Fibroblast of pulmonary artery (primary cell): ENCODE results near the gene BFSP2.
"Not testable (repeated sequence)": the region's sequence is repeated elsewhere in the genome, so short reads cannot be mapped to it uniquely, and the experiment has no call there.

Experiments used
- DNase-seq: peaks from one replicate; pipeline ENCODE4 v3.0.0-alpha.2; 2010; ENCODE audit warnings: low read depth
- H3K4me3 ChIP-seq: replicated peaks from 2 replicates; pipeline ENCODE4 v1.5.1; 2011; ENCODE audit warnings: low read depth, mild to moderate bottlenecking, control low read depth, low read length, moderate library complexity
- CTCF ChIP-seq: IDR thresholded peaks from 2 replicates; pipeline ENCODE4 v1.5.1; 2011; ENCODE audit warnings: mild to moderate bottlenecking, control low read depth, low read length, inconsistent platforms; ENCODE audit errors: missing control alignments

Gene BFSP2

DNA sequence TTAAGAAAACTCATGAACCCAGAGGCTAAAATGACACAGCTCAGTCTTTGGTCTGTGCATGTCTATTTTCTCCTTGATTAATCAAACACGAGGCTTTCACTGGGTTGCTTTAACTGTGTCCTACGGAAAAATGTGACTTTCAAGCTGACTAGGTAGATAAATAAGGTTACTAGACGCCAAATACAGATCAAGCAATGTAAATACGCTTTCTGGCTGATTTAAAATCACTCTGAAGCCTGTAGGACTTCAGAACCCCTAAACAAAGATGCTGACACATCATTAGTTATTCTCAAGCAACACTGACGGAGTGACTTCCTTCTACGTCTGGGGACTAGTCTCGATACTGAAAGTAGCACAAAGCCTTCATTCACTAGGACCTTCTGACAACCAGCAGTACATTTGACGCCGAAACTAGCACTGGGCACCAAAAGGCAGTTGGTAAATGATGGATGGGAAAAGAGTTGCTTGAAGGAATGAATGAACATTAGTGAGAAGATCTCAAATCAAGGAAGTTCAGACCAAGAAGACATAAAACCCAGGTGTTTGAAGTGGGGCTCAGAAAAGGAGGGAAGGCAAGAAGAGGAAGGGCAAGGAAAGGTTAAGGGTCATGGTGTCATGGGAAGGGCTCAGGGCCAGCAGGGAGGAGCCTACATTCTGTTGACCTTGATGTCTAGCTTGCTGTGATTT, 106.5 kb downstream of the BFSP2 start:
- no peak for TF ChIP-seq CTCF
- no peak overlapping the region for H3K4me3 ChIP-seq
- DNase-seq, result no peak

DNA sequence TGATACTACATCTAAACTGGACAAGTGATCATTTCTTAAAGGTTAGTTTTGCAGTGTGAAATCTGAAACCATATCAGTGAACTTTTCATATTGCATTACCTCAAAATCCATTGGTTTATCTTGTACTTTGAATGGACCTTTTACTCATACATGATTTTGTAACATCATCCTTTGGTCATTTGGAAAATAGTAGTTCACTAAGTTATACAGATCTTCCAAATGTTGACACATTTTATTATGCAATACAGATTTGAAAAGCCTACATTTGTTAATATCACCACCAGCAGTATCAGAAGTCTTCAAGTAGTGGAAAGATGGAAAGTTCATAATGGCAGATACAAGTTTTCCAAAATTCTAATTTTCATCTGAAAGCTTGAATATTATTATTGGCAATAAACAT, 109.6 kb downstream of the BFSP2 start:
- DNase-seq, result peak; percentile 38
- no peak for TF ChIP-seq CTCF
- H3K4me3 ChIP-seq, result no peak overlapping the region

GRCh38 chr3:133512416-133513089, 112.7 kb downstream of the BFSP2 start:
- TF ChIP-seq CTCF, result no peak
- H3K4me3 ChIP-seq, result no peak overlapping the region
- DNase-seq, result no peak

GRCh38 chr3:133514418-133514817, 114.6 kb downstream of the BFSP2 start:
- DNase-seq, result no peak
- no peak for TF ChIP-seq CTCF
- H3K4me3 ChIP-seq, result no peak overlapping the region

GRCh38 chr3:133515127-133515526, 115.3 kb downstream of the BFSP2 start:
- no peak for DNase-seq
- no peak for TF ChIP-seq CTCF
- no peak overlapping the region for H3K4me3 ChIP-seq

DNA sequence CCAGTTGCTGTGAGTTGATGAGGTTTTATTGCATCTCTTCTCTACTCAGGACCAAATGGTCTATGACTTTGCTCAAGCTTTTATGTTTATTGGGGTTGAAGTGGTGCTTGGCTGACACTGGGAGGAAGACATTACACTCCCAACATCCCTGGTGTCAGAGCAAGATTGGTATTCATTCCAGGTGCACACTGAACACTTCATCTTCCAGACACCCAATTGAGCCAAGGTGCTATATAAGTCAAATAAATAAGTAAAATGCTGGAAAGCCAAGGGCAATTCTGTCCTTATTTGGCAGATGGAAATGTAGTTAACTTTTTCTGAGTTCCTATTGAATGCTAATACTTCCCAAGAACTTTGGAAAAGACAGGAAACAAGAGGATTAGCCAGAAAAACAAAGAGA, 120.4 kb downstream of the BFSP2 start:
- no peak overlapping the region for H3K4me3 ChIP-seq
- no peak for DNase-seq
- TF ChIP-seq CTCF, result no peak

DNA sequence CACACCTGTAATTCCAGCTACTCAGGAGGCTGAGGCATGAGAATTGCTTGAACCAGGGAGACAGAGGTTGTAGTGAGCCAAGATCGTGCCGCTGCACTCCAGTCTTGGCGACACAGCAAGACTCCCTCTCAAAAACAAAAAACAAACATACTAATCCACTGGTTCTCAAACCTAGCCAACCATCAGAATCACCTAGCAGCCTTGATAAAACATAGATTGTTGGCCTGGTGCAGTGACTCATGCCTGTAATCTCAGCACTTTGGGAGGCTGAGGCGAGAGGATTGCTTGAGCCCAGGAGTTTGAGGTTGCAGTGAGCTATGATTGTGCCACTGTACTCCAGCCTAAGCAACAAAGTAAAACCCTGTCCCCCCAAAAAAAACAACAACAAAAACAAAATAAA, 121.1 kb downstream of the BFSP2 start:
- DNase-seq, H3K4me3 ChIP-seq: not testable (repeated sequence)
